Measurements from ENCODE around the gene DTWD2.

DNA sequence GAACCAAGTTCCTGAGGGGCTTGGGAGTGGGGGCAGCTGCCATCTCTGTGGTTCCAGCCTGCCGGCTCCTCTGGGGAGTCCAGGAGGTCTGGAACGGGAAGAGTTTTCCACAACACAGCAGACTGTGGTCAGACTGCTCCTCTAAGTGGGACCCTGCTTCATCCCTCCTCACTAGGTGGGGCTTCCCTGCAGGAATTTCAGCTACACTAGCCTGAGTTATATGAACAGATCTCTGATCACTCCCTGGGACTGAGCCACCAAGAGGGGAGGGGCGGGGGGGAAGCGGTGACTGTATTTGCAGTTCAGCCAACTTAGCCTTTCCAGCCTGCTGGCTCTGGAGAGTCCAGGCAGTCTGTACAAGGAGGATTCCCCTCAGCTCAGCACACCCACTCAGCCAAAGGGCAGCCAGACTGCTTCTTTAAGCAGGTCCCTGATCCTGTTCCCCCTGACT is 19.4 kb downstream of the DTWD2 start:
- TF ChIP-seq POLR2AphosphoS5 (IDR thresholded peaks at IDR 0.05) = no peak
- TF ChIP-seq, protein P1, sequence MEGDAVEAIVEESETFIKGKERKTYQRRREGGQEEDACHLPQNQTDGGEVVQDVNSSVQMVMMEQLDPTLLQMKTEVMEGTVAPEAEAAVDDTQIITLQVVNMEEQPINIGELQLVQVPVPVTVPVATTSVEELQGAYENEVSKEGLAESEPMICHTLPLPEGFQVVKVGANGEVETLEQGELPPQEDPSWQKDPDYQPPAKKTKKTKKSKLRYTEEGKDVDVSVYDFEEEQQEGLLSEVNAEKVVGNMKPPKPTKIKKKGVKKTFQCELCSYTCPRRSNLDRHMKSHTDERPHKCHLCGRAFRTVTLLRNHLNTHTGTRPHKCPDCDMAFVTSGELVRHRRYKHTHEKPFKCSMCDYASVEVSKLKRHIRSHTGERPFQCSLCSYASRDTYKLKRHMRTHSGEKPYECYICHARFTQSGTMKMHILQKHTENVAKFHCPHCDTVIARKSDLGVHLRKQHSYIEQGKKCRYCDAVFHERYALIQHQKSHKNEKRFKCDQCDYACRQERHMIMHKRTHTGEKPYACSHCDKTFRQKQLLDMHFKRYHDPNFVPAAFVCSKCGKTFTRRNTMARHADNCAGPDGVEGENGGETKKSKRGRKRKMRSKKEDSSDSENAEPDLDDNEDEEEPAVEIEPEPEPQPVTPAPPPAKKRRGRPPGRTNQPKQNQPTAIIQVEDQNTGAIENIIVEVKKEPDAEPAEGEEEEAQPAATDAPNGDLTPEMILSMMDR (IDR thresholded peaks at IDR 0.05) = no peak
- no peak for TF ChIP-seq POLR2A (IDR thresholded peaks at IDR 0.05)
